Limb (tissue), 2 donors: ENCODE data around the gene RAB4A.
A peak's percentile ranks its signal among the peaks of the same experiment; 100 is the strongest.
"Not testable (repeated sequence)": the region's sequence is repeated elsewhere in the genome, so short reads cannot be mapped to it uniquely, and the experiment has no call there.

Experiments
- DNase-seq, 2 donors: peaks; one replicate each; pipeline ENCODE4 v3.0.0-alpha.2; 2016; ENCODE audit errors: extremely low spot score in 2 of 2

Gene RAB4A

DNA sequence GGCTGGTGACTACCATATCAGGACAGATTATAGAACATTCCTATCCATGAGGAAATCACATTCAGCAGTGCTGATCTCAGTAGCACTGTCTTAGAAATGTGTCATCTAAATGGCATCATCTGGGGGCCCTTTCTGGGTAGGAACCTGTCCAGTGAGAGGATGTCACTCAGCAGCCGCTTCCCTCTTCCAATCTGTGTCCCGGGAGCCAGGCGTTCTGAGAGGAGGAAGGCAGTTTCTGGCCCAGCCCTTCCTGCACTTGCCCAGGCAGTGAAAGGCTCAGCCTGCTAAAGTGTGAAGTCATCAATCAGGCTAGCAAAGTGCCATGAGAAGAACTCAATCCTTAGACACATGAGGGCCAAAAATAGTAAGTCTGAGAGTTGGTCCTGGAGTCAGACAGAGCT lies 25.6 kb downstream of the RAB4A start:
- no peak for DNase-seq

- no peak for DNase-seq
Measured at GRCh38 chr1:229297746-229298145, 26.8 kb downstream of the RAB4A start.

DNA sequence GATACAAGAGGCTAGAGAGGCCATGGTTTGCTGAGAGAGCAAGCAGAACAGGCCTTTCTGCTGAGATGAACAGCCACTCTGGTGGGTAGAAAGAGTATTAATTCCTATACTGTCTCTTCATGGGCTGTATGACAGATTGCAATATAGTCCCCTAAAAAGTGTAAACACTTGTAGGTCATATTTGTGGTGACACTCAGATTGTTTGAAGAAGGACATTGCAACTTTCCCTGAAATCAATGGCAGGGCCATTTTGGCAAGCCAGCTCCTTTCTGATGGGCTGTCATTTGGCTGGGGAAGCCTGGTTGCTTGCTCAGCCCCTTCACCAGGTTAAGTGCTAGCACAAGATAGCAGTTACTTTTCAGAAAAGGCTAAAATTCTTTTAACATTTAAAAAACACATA lies 27.5 kb downstream of the RAB4A start:
- no peak for DNase-seq

GRCh38 chr1:229298887-229299503 lies 28.1 kb downstream of the RAB4A start:
- DNase-seq = no peak

DNA sequence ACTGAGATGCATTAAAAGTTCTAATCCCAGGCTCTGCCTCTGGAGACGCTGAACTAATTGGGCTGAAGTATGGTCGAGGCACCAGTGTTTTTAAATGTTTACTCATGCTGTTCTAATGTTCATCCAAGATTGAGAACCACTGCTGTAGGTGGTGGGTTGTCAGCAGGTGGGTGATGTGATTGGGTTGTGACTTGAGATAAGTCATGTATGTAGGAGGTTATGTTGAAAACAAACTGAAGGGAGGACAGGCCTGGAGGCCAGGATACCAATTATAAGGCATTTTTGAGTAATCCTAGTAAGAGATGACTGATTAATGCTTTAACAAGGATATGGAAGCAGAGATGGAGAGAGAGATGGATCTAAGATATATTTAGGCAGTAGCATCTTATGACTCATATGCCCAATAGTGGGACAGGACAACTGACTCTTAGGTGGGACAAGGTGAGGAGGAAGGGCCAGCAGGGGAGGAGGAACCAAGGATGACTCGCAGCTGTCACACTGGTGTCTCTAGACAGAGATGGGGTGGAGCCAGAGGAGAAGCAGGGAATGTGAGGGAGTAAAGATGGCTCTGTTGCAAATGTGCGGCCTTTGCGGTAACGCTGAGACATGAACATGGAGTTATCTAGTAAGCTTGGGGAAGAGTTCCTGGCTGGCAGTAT lies 29.3 kb downstream of the RAB4A start:
- no peak for DNase-seq

- no peak for DNase-seq
Measured at GRCh38 chr1:229302740-229303139, 31.8 kb downstream of the RAB4A start.

DNA sequence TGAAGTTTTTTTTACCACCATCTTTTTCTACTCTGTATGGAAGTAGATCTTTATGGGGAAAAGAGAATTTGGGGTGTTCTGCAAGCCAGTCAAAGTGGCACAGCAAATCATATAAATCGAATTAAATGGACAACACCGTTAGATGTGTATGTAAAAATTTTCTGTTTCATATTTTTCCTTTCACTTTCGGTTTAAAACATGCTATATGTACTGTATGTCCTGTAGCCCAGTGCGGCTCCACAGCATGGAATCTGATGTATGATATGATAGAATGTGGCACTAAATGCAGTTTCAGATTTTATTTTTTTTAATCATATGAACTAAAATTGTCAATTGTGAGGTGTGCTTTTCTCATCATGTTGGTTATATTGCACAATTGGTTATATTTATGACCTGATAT lies 32.9 kb downstream of the RAB4A start:
- DNase-seq = no peak

DNA sequence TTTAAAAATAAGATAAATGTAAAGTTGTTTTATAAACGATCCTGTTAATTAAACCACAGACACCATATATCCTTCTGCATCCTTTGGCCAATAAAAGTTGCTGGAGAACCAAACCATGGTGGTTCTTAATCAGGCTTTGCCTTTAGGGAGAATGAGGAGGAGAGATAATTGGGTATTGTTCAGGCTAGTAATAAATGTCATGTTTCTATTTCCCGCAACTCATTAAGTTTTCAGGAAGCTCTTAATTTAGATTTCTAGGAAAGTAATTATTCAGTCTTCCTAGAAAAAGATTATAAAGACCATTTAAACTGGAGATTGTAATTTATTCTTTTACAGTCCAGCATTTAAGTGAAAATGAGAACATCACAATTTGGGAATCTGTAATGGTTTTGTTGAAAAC lies 34.5 kb downstream of the RAB4A start:
- DNase-seq = no peak

- no peak for DNase-seq
Measured at GRCh38 chr1:229309074-229309473, 38.2 kb downstream of the RAB4A start.

- no peak for DNase-seq
Measured at GRCh38 chr1:229309684-229310083, 38.8 kb downstream of the RAB4A start.

GRCh38 chr1:229310833-229311232 lies 39.9 kb downstream of the RAB4A start:
- peak in 1 of 2 donors; percentile 3 for DNase-seq

GRCh38 chr1:229316166-229316565 lies 45.3 kb downstream of the RAB4A start:
- DNase-seq = no peak

DNA sequence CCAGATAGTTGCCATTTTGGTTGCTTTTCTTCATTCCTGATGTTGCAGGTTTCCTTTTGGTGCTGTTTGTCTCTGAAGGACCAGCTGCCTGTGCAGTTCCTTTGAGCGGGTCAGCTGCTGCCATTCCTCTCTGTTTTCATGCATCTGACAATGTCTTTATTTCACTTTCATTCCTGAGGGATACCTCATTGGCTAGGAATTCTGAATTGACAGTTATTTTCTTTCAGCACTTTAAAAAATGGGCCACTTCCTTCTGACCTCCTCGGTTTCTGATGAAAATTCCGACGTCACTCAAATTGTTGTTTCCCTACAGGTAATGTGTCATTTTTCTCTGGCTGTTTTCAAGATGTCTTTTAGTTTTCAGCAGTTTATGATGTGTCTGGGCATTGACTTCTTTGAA lies 47.1 kb downstream of the RAB4A start:
- no peak for DNase-seq

- no peak for DNase-seq
Measured at GRCh38 chr1:229319487-229319886, 48.6 kb downstream of the RAB4A start.

- DNase-seq = no peak
Measured at GRCh38 chr1:229323201-229323600, 52.3 kb downstream of the RAB4A start.

- no peak for DNase-seq
Measured at GRCh38 chr1:229323885-229324553, 53.1 kb downstream of the RAB4A start.

- DNase-seq = no peak
Measured at GRCh38 chr1:229325401-229325800, 54.5 kb downstream of the RAB4A start.

GRCh38 chr1:229325853-229326487 lies 55.1 kb downstream of the RAB4A start:
- DNase-seq = no peak

GRCh38 chr1:229326601-229327000 lies 55.7 kb downstream of the RAB4A start:
- DNase-seq = no peak

DNA sequence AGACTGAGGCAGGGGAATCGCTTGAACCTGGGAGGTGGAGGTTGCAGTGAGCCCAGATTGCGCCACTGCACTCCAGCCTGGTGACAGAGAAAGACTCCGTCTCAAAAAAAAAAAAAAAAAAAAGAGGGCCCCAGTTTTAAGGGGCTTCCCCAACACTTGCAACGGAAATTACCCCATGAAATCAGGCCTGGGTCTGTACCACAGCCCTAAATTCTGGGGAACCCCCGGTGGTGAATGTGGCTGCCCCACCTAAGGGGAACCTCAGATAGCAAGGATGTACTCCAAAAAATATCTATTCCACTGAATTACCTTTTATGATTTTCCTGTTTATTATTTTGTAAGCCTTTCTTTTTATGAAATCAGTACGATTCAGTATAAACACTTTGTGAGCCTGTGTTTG lies 56.9 kb downstream of the RAB4A start:
- not testable (repeated sequence) for DNase-seq

- DNase-seq = no peak
Measured at GRCh38 chr1:229328598-229329362, 57.9 kb downstream of the RAB4A start.

DNA sequence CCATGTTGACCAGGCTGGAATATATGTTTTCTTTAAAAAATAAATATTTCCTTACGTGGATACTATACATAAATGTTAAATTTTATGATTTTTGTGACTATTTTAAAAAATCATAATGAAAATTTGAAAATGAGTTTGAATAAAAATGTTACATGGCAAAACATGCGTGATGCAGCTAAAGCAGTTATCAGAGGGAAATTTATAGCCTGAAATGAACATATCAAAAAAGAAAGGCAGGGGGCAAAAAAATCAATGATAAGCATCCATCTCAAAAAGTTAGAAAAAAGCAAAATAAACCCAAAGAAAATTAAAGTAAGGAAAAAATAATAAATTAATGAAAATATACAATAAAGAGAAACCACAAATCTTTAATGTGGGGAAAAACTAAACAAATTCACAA lies 63.4 kb downstream of the RAB4A start:
- DNase-seq = no peak
